ENCODE data around the gene ADCY9.
A peak's percentile ranks its signal among the peaks of the same experiment; 100 is the strongest.
"Not testable (repeated sequence)": the region's sequence is repeated elsewhere in the genome, so short reads cannot be mapped to it uniquely, and the experiment has no call there.

Gene ADCY9

DNA sequence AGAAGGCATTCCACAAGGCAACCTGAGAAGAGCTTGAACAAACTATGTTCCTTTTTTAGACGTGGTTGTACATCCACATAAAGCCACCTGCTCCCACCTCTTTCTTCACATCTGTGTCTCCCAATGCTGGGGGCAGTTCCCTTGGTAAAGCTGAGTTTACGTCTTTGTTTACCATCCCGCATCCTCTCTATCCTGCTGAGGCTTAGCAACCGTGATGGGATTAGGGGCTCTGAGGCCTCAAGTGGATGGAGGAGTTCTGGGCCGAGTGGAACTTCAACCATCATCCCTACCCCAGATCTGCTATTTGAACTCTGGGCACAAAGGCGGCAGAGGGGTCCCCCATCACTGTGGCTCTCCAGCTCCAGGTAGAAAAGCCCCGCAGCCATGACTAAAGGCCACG lies 141.5 kb downstream of the ADCY9 start:
- DNase-seq (ENCODE audit: low spot score), result no peak

DNA sequence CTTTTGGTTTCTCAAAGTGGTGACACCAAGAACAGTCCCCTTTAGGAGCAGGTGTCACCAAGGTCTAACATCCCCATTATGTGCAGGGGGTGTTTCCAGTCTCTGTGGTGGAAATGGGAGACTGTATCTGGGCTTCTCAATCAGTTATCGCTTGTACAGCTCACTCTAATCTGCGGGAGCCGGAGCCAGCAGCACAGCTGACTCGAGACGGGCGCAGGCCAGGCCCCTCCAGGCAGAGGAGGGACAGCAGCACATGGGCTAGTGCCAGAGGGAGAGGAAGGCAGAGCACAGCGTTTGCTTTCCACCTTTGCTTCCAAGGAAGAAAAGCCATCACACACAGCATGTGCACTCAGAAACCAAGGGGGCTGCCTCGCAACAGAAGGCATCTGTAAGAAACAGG lies 144.5 kb downstream of the ADCY9 start:
- no peak for DNase-seq (ENCODE audit: low spot score)

DNA sequence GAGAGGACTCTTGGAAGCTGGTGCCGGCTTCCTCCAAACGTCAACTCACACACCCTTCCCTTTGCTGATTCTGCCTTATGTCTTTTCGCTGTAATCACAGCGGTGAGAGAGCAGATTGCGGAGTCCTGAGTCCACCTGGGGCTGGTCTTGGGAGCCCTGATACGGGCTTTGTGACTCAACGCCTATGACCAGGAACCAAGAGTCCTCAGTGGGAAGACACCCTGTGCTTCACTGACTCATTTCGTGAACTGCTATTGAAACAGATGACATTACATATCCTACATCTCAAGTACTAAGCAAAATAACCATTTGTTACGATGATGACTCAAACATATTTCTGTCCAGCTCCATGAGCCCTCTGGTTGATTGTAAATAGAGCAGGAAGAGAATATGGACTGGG lies 145.0 kb downstream of the ADCY9 start:
- no peak for DNase-seq (ENCODE audit: low spot score)

DNA sequence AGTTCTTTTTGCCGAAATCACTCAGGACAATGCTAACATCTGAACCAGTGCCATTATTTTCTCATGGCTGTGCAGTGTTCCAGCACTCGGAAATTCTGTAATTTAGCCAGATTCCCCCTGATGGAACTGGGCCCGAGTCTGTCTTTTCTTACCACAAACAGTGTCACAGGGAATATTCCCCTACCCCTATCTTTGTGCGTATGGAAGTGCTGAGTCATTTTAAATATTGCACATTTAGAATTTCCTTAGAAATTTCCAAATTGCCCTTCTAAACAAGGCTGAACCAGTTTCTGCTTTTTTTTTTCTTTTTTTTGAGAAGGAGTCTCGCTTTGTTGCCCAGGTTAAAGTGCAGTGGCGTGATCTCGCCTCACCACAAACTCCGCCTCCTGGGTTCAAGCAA lies 147.7 kb downstream of the ADCY9 start:
- DNase-seq (ENCODE audit: low spot score), result no peak

DNA sequence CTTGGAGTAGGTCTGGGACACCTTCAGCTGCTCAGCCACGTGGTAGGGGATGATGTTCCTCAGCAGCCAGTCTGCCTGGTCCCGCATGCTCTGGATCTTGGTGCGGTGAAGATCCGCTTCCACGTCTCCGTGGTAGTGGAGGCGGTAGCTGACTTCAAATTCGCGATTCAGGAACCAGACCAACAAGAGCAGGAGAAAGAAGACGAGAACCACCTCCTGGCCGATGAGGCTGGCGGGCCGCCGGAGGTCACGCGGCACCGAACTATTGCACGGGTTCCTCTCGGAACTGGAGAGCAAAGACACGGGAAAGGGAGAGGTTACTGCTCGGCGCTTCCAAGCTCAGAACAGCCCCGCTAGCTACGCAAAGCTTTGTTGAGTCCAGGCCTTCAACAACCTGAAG lies 149.6 kb downstream of the ADCY9 start:
- DNase-seq (ENCODE audit: low spot score), result no peak

DNA sequence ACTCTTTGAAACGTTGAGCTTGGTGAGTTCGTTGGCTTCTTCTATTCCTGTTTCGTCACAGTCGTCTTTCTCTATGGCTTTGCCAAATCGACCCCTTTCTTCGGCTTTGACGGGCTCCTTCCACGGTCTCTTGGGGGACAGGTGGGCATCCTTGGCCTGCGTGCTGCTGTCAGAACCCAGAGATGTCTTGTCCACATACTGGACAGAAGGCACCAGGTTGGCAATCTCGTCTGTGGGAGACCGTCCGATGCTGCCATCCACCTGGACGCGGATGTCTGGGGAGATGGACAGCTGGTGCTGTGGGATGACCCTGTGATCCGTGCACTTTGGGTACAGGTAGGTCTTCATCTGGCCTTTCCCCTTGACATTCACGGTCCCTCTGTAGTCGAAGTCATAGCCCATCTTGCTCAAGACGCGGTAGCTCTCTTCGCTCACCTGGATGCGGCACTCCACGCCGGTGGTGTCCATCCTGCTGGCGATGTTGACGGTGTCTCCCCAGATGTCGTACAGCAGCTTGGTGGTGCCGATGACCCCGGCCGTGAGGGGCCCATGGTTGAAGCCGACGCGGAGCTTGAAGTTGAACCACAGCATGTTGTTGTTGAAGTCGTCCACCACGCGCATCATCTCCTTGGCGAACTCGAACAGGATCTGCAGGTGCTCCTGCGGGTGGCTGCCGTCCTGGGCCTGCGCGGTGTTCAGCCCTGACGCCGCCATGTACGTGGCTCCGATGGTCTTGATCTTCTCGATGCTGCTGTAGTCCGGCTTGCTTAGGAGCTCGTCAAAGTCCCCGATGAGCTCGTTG lies 150.3 kb downstream of the ADCY9 start:
- DNase-seq (ENCODE audit: low spot score), result no peak

DNA sequence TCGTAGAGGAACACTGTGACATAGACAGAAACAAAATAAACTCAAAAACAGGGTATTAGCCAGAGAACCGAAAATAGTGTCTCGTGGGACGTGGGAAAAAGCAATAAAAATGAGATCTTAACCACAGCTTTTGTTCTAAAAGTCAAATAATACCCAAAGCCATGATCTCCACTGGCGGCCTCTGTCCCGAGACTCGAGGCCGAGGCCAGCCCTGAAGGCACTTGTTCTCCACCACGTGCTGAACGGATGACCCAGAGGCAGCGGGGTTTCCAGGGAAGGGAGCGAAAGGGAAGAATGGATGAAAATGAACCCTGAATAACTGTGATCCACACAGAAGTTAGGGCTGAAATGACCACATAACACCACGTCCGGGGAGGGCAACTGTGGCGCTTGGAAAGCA lies 150.9 kb downstream of the ADCY9 start:
- no peak for DNase-seq (ENCODE audit: low spot score)

DNA sequence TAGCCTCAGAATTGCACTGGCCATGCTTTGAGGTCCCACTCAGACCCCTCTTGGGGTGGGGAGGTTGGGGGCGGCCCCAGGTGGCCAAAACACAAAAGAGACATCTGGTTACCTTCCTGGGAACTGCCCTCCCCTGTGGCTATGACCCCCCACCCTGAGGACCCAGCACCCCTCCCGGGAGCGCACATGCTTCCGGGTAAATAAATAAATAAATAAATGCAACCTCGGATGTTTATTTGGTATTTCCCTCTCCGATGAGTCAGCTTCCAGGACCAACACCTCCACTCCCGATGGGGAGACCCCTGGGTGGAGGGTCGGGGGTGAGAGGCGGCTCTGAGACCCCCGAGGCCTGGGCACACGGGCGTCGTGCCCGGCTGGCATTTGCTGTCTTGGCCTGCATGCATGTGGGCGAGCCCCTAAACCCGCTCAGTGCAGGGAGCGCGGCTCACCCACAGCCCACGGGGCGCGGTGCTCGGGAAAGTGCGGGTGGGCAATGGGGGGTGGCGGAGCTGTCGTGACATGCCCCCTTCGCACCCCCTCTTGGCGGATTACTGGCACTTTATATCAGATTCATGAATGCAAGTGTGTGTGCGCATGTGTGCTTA lies 151.5 kb downstream of the ADCY9 start:
- DNase-seq (ENCODE audit: low spot score), result no peak

DNA sequence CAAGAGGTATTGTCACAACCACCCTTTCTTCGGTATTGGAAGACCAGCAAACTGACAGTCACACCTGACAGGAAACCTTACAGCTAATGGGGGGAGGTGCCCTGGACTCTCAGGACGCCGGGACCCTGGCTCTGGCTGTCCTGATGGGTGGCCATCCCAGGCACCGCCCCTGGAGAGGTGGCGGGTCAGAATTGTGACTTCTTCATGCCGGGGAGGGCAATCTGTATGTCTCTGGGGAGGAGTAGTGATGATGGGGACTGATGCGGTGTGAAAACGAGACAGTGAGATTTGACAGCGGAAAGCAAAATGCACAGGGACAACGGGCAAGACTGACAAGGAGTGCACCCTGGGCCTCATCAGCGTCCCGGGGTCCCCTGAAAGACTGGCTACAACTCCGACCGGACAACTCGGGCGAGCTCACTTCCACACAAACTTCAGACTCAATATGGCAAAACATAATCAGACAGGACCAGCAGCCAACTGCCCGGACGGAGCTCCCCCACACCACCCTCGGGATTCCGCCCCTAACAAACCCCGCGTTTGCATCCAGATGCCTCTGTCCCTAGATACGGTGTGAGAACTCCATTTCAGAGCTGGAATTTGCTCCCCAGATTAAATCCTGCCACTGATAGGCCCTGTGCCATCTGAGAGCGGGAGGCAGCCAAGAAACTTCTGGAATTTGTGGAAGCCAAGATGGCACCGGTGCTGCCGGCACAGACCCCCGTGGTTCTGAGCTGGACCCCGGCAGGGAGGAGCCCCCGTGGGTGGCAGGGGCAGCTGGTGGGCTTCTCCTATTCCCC lies 152.2 kb downstream of the ADCY9 start:
- no peak for DNase-seq (ENCODE audit: low spot score)

DNA sequence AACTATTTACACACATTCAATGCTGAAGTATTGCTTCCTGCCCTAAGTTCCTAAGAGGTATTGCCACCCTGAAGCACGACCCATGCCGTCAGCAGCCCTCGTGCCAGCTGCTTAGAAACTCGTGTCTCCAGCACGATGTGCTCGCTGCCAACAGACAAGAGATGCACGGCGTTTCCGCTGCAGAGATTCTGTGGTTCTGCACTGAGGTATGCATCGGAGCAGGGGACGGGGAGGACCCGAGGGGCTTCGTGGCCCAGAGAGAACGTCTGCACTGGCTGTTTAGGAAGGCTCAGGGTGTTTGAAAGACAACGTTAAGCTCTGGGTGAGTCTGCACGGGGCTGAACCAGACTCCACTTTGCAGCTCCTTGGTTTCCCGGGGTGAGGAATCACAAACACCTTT lies 153.0 kb downstream of the ADCY9 start:
- DNase-seq (ENCODE audit: low spot score), result peak; percentile 19

DNA sequence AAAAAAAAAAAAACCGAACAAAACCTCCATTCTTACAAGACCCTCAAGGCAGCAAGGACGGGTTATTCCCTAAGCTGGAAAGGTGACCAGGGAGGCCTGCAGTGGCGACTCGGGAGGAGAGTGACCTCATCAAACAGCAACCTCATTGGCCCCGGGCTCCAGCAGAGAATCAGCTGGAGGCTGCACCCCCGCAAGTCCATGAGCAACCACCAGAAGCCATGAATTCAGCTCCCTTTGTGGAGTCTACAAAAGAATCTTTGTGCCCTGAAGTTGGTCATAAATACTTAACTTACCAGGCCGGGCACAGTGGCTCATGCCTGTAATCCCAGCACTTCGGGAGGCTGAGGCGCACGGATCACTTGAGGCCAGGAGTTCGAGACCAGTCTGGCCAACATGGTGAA lies 154.8 kb downstream of the ADCY9 start:
- no peak for DNase-seq (ENCODE audit: low spot score)

DNA sequence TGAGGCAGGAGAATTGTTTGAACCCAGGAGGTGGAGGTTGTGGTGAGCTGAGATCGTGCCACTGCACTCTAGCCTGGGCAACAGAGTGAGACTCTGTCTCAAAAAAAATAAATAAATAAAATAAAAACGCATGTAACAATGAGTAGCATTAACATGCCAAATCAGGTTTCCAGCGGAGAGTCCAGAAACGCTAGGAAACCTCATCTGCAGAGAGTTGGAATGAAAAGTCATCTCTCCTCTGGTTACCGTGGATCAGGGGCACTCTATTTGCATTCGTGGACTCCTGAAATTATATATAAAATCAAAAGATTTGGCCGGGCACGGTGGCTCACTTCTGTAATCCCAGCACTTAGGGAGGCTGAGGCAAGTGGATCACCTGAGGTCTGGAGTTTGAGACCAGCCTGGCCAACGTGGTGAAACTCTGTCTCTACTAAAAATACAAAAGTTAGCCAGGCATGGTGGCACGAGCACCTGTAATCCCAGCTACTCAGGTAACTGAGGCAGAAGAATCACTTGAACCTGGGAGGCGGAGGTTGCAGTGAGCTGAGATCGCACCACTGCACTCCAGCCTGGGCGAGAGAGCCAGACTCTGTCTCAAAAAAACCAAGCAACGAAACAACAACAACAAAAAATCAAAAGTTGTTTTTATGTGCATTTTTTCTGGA lies 156.2 kb downstream of the ADCY9 start:
- DNase-seq (ENCODE audit: low spot score), result not testable (repeated sequence)

DNA sequence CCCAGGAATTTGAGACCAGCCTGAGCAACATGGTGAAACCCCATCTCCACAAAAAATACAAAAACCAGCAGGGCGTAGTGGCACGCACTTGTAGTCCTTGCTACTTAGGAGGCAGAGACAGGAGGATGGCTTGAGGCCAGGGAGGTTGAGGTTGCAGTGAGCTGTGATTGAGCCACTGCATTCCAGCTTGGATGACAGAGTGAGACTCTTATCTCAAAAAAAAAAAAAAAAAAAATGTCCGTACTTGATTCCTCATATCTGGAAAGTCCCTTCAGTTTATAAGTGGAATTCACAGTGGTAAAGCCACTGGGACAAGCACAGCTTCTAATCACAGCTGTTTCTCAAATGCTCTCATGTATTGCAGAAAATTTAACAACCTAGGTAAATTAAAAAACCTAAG lies 157.1 kb downstream of the ADCY9 start:
- DNase-seq (ENCODE audit: low spot score), result no peak

DNA sequence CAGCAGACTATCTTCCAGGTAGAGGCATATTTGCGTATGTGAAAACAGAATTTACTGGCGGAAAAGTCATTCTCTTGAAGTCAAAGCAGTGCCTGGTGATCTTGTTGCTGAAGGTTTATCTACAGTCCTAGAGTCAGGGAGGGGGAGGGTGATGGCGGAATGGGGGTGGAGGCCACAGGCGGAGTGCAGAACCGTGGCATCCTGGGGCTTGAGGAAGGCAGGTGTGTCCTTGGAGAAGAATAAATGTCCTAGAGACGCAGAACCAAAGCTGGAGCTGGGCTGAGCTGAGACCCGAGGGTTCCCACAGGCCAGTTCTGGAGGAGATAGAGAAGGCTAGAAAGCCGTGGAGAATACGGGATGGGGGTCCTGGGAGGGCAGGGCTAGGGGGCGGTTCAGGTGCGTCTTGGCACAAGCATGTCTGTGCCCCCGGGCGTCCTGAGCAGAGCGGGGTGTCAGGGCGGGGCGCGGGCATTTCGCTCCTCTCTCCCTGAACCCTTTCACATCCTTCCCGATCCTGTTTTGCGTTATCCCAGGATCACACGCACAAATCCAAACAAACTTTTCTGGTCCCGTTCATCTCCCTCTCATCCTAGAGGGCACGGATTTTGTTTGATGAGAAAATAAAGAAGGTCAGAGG lies 158.8 kb downstream of the ADCY9 start:
- no peak for DNase-seq (ENCODE audit: low spot score)

DNA sequence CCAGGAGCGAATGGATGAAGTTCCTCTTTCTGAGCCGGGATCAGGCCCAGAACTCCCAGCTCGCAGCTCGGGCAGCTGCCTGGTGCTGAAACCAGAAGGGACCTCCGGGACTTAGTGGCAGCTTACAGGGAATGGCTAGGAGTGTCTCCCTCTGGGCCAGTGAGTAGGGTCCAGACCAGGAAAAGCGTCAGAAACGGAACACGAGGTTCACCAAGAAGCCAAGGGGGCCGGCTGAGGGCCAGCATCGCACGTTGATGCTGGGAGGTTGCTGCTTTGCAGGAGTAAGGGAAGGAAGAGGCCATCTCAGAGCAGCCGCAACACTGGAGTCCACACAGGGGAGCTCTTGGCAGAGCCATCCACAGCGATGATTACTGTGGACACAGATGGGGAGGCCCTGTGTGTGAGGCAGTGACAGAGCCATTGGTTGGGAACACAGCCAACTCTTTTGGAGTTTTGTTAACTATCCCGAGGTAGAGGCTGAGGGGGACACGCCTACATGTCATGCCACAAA lies 161.8 kb downstream of the ADCY9 start:
- no peak for DNase-seq (ENCODE audit: low spot score)

DNA sequence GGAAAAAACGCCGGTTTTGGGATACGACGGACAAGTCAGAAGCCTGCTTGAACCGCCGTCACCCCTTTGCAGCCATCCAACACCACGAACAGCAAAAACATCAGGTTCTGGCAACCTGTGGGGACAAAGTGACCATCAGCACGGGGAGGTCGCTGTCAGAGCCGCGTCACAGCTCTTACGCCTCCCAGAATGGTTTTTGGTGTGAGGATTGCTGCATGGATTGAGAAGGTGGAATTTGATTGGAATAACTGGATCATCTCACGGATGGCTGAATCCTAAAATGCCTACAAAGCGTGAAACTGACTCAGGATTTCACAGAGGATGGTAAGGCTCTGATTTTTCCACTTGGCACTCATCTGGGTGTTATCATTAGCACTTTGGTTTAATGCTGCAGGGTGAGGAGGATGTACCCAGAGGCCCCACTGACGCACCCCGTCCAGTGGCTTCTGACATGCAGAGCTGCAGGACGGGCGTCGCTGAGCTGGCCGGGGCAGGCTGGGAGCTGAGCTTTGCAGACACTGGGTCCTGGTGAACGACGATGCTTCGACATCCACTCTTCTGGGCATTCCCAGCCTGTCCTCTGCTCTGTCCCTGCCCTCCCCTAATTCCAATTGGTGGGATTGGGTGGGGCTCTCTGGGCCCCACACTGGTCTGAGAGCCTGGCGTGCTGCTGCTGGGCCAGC lies 162.4 kb downstream of the ADCY9 start:
- no peak for DNase-seq (ENCODE audit: low spot score)

DNA sequence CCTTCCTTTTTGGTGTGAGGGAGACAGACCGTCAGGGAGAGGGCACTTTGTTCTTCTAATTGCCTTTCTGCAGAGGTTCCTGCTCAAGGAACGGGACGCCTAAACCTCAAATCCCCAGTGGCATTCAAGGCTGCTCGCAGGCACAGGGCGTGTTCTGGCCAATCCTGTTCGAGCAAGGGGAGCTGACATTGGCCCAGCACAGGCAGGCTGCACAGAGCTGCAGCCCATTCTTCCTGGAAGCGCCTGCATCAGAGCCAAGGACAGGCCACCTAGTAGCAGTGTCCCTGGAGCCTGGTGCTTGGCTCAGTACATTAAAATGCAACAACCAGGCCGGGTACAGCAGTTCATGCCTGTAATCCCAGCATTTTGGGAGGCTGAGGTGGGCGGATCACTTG lies 163.5 kb downstream of the ADCY9 start:
- DNase-seq (ENCODE audit: low spot score), result no peak

DNA sequence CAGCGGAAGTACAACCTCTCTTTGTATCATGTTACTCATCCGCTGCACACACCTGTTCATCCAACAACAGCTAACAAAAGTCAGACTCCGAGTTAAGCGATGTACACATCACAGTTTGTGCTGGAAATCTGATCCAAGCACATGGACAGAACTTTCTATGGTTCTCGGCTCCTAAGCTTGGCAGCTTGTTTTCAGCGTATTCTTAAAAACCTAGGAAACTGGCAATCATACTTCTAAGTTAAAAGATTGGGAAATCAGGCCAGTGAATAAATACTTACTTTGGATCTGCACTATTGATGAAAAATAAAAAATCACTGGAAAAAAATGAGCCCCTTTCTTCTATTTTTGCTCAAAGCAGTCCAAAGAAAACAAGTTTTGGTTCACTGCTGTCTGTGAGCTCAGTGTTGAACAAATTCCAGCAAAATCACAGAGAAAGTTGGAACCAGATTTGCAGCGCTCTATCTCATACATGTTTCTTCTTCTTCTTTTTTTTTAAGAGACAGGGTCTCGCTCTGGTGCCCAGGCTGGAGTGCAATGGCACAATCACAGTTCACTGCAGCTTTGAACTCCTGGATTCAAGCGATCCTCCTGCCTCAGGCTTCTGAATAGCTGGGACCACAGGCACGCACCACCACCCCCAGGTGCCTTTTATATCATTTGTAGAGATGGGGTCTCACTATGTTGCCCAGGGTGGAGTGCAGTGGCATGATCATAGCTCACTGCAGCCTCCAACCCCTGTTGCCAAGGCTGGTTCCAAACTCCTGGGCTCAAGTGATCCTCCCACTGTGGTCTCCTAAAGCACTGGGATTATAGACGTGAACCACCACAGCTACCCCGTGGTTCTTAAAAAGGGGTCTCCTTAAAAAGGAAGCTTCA lies 164.1 kb downstream of the ADCY9 start:
- DNase-seq (ENCODE audit: low spot score), result no peak

DNA sequence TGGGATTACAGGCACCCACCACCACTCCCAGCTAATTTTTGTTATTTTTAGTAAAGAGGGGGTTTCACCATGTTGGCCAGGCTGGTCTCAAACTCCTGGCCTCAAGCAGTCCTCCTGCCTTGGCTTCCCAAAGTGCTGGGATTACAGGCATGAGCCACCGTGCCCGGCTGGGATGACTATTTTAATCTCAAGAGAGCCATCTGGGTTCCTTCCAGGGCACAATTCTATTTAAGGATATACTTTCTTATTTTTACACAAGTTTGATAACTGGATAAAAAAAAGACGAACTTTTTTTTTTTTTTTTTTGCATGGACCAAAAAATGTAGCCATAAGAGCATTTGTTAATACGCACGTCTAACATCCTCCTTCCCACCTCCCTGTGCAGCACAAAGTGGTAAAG lies 164.9 kb downstream of the ADCY9 start:
- not testable (repeated sequence) for DNase-seq (ENCODE audit: low spot score)

Measured in CD4-positive, alpha-beta T cell treated with Interleukin-2 at 100 ng/mL for 4 hours (primary cell).